ENCODE results near the gene MARCHF9.

The MARCHF9 gene

GRCh38 chr12:57756406-57757341 is 1.8 kb downstream of the MARCHF9 start:
- DNase-seq, result peak; percentile 69

- no peak for DNase-seq
These were observed 2.9 kb downstream of the MARCHF9 start for GRCh38 chr12:57757771-57758170.

- no peak for DNase-seq
These were observed 3.9 kb downstream of the MARCHF9 start for GRCh38 chr12:57758552-57759359.

- no peak for DNase-seq
These were observed 4.6 kb downstream of the MARCHF9 start for GRCh38 chr12:57759360-57759980.

GRCh38 chr12:57760347-57760982 is 5.6 kb downstream of the MARCHF9 start:
- DNase-seq, result no peak

GRCh38 chr12:57761391-57761998 is 6.6 kb downstream of the MARCHF9 start:
- no peak for DNase-seq

- no peak for DNase-seq
These were observed 7.6 kb downstream of the MARCHF9 start for GRCh38 chr12:57762463-57762862.

- DNase-seq, result no peak
These were observed 9.2 kb downstream of the MARCHF9 start for GRCh38 chr12:57763881-57764661.

GRCh38 chr12:57764662-57765002 is 9.7 kb downstream of the MARCHF9 start:
- DNase-seq, result no peak

- peak; percentile 38 for DNase-seq
These were observed 10.2 kb downstream of the MARCHF9 start for GRCh38 chr12:57765003-57765697.

GRCh38 chr12:57765698-57766463 is 11.0 kb downstream of the MARCHF9 start:
- no peak for DNase-seq

- DNase-seq, result peak; percentile 74
These were observed 11.8 kb downstream of the MARCHF9 start, which contains the start of gene CYP27B1 for GRCh38 chr12:57766464-57767304. Gene CYP27B1, minus strand, starts transcription at chr12:57767078. Its CDS starts 37 bp downstream, at chr12:57767041.

- DNase-seq, result no peak
These were observed 12.4 kb downstream of the MARCHF9 start for GRCh38 chr12:57767305-57767698.

GRCh38 chr12:57767876-57768275 is 13.0 kb downstream of the MARCHF9 start:
- DNase-seq, result no peak

- no peak for DNase-seq
These were observed 14.7 kb downstream of the MARCHF9 start for GRCh38 chr12:57769594-57769993.

- peak; percentile 57 for DNase-seq
These were observed 15.8 kb downstream of the MARCHF9 start for GRCh38 chr12:57770734-57771133.

GRCh38 chr12:57771236-57771872 is 16.5 kb downstream of the MARCHF9 start:
- DNase-seq, result peak; percentile 98

- DNase-seq, result peak; percentile 97
These were observed 17.0 kb downstream of the MARCHF9 start, which contains the start of gene METTL1 for GRCh38 chr12:57771873-57772428. Gene METTL1, minus strand, starts transcription at chr12:57772105. Its CDS starts 22 bp downstream, at chr12:57772083.

Data from inflammatory macrophage treated with lipopolysaccharide for 4 hours (primary cell).